ENCODE data around the gene SRBD1.
A peak's percentile ranks its signal among the peaks of the same experiment; 100 is the strongest.

Gene SRBD1

GRCh38 chr2:45650851-45651414 is 39.9 kb upstream of the SRBD1 start:
- peak overlapping the region; percentile 70 for H3K4me3 ChIP-seq (ENCODE audit: low read depth, low read length)
- peak; percentile 96 for DNase-seq (ENCODE audit: low read depth, low spot score)
- in situ Hi-C loops (cut with HindIII; ENCODE audit: low sequenced_read_pairs), result no loop called here
- TF ChIP-seq CTCF (IDR thresholded peaks at IDR 0.05; ENCODE audit: low read depth, low read length), result peak; percentile 44

- in situ Hi-C loops (cut with HindIII; ENCODE audit: low sequenced_read_pairs), result no loop called here
- peak; percentile 45 for DNase-seq (ENCODE audit: low read depth, low spot score)
- peak overlapping the region; percentile 70 for H3K4me3 ChIP-seq (ENCODE audit: low read depth, low read length)
- TF ChIP-seq CTCF (IDR thresholded peaks at IDR 0.05; ENCODE audit: low read depth, low read length), result no peak
These were observed 39.1 kb upstream of the SRBD1 start for GRCh38 chr2:45649858-45650811.

- no peak for TF ChIP-seq CTCF (IDR thresholded peaks at IDR 0.05; ENCODE audit: low read depth, low read length)
- H3K4me3 ChIP-seq (ENCODE audit: low read depth, low read length), result peak overlapping the region; percentile 70
- peak; percentile 42 for DNase-seq (ENCODE audit: low read depth, low spot score)
- in situ Hi-C loops (cut with HindIII; ENCODE audit: low sequenced_read_pairs), result no loop called here
These were observed 38.4 kb upstream of the SRBD1 start for GRCh38 chr2:45649462-45649857.

- no peak for TF ChIP-seq CTCF (IDR thresholded peaks at IDR 0.05; ENCODE audit: low read depth, low read length)
- in situ Hi-C loops (cut with HindIII; ENCODE audit: low sequenced_read_pairs), result no loop called here
- DNase-seq (ENCODE audit: low read depth, low spot score), result no peak
- no peak overlapping the region for H3K4me3 ChIP-seq (ENCODE audit: low read depth, low read length)
These were observed 37.6 kb upstream of the SRBD1 start for GRCh38 chr2:45648636-45649035.

- in situ Hi-C loops (cut with HindIII; ENCODE audit: low sequenced_read_pairs), result no loop called here
- TF ChIP-seq CTCF (IDR thresholded peaks at IDR 0.05; ENCODE audit: low read depth, low read length), result no peak
- no peak for DNase-seq (ENCODE audit: low read depth, low spot score)
- H3K4me3 ChIP-seq (ENCODE audit: low read depth, low read length), result no peak overlapping the region
These were observed 37.0 kb upstream of the SRBD1 start for GRCh38 chr2:45647986-45648520.

GRCh38 chr2:45647356-45647755 is 36.3 kb upstream of the SRBD1 start:
- DNase-seq (ENCODE audit: low read depth, low spot score), result no peak
- no peak for TF ChIP-seq CTCF (IDR thresholded peaks at IDR 0.05; ENCODE audit: low read depth, low read length)
- no peak overlapping the region for H3K4me3 ChIP-seq (ENCODE audit: low read depth, low read length)
- in situ Hi-C loops (cut with HindIII; ENCODE audit: low sequenced_read_pairs), result no loop called here
